ENCODE measurements around the gene ZBTB47.

DNA sequence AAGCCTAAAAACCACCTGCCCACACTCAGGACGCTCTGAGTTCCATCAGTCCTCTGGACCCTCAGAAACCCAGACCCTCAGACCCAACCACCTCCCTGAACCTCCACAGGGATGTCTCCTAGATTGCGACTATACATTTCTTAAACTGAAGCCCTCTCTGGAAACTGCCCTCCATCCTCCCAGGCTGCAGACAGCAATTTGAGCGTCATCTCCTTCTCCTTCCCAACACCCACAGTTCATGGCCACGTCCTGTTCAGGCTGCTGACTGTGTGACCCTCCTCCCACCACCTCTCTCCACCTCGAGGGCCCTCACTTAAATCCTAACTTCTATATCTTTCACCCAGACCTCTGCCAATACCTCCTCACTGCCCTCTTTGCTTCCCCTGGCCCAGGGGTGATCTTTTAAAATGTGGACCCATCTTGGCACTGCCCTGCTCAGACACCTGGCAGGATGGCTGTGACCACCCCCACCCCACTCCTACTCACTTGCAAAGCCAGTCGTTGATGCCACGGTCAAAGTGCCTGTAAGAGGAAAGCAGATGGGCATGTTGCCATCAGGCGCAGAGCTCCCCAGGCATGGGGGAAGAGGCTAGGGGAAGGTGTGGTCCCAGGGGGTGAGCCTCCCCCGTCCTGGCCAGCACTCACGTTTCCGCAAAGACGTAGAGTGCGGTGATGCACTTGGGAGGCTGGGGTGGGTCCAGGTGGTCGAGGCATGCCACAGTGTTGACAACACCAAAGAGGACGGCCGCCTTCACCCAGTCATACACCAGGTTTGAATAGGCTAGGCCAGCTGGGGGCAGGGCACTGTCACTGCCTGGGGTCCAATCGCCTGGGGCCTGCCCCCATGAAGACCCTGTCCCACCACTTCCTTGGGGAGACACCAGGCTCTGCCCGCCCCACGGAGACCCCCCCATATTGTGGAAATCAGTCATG lies 43.1 kb downstream of the ZBTB47 start:
- TF ChIP-seq EZH2 (IDR thresholded peaks at IDR 0.05; ENCODE audit: low read length, unreplicated experiment) = no peak
- TF ChIP-seq, protein P1, sequence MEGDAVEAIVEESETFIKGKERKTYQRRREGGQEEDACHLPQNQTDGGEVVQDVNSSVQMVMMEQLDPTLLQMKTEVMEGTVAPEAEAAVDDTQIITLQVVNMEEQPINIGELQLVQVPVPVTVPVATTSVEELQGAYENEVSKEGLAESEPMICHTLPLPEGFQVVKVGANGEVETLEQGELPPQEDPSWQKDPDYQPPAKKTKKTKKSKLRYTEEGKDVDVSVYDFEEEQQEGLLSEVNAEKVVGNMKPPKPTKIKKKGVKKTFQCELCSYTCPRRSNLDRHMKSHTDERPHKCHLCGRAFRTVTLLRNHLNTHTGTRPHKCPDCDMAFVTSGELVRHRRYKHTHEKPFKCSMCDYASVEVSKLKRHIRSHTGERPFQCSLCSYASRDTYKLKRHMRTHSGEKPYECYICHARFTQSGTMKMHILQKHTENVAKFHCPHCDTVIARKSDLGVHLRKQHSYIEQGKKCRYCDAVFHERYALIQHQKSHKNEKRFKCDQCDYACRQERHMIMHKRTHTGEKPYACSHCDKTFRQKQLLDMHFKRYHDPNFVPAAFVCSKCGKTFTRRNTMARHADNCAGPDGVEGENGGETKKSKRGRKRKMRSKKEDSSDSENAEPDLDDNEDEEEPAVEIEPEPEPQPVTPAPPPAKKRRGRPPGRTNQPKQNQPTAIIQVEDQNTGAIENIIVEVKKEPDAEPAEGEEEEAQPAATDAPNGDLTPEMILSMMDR (conservative IDR thresholded peaks at IDR 0.05; ENCODE audit: low read depth, low read length) = no peak

Measured in PC-3 (cell line).